Kidney epithelial cell (primary cell): ENCODE measurements around the gene POU4F2. TPM values are rescaled to one million over a fixed set of nuclear protein-coding genes. Genes with fewer than 3 reads are reported as not detected.
A peak's percentile ranks its signal among the peaks of the same experiment; 100 is the strongest.

ENCODE experiments used
- DNase-seq: peaks from one replicate; pipeline ENCODE4 v3.0.0-alpha.2; 2010; ENCODE audit warnings: low read depth
- H3K27me3 ChIP-seq: 2 replicates; pipeline ENCODE4 v1.6.0; 2011; ENCODE audit warnings: low read length; ENCODE audit not compliant: control insufficient read depth, insufficient read depth
- H3K36me3 ChIP-seq: 2 replicates; pipeline ENCODE4 v1.5.1; 2011; ENCODE audit warnings: low read length; ENCODE audit not compliant: control insufficient read depth, insufficient read depth
- H3K4me3 ChIP-seq: 2 replicates; pipeline ENCODE4 v1.5.1; 2011; ENCODE audit warnings: low read depth, mild to moderate bottlenecking, control low read depth, low read length
- total RNA-seq: library from RNA; depleted of rRNA; stranded (reverse); fragments of >200 nt; gene quantifications from 2 replicates; pipeline ENCODE4 v1.2.3, GENCODE V29; 2015
- TF ChIP-seq, protein P1 (sequence below): IDR thresholded peaks from 2 replicates; pipeline ENCODE4 v1.5.1; 2011; ENCODE audit warnings: mild to moderate bottlenecking, moderate library complexity, low read length, control low read depth, inconsistent platforms; ENCODE audit not compliant: insufficient read depth, poor library complexity, severe bottlenecking

POU4F2 gene
- total RNA-seq, 1 donor from 2014 or later, result not detected

- DNase-seq, result no peak
- TF ChIP-seq, protein P1, sequence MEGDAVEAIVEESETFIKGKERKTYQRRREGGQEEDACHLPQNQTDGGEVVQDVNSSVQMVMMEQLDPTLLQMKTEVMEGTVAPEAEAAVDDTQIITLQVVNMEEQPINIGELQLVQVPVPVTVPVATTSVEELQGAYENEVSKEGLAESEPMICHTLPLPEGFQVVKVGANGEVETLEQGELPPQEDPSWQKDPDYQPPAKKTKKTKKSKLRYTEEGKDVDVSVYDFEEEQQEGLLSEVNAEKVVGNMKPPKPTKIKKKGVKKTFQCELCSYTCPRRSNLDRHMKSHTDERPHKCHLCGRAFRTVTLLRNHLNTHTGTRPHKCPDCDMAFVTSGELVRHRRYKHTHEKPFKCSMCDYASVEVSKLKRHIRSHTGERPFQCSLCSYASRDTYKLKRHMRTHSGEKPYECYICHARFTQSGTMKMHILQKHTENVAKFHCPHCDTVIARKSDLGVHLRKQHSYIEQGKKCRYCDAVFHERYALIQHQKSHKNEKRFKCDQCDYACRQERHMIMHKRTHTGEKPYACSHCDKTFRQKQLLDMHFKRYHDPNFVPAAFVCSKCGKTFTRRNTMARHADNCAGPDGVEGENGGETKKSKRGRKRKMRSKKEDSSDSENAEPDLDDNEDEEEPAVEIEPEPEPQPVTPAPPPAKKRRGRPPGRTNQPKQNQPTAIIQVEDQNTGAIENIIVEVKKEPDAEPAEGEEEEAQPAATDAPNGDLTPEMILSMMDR, result no peak
- Histone ChIP-seq H3K4me3 (no peak overlapping the region), H3K36me3 (no peaks in the 10 kb centered on the region), H3K27me3 (peaks cover 56% of the 10 kb centered on the region)
These were observed 1.9 kb downstream of the POU4F2 start for GRCh38 chr4:146640465-146641061.

- TF ChIP-seq, protein P1, result no peak
- H3K27me3 ChIP-seq, result peaks cover 58% of the 10 kb centered on the region
- H3K4me3 ChIP-seq, result no peak overlapping the region
- DNase-seq, result no peak
- no peaks in the 10 kb centered on the region for H3K36me3 ChIP-seq
These were observed 3.1 kb downstream of the POU4F2 start for GRCh38 chr4:146641762-146642161.

GRCh38 chr4:146643812-146644401, 5.2 kb downstream of the POU4F2 start:
- H3K4me3 ChIP-seq, result no peak overlapping the region
- H3K36me3 ChIP-seq, result no peaks in the 10 kb centered on the region
- TF ChIP-seq, protein P1, result no peak
- DNase-seq, result peak; percentile 12
- H3K27me3 ChIP-seq, result peaks cover 56% of the 10 kb centered on the region

DNA sequence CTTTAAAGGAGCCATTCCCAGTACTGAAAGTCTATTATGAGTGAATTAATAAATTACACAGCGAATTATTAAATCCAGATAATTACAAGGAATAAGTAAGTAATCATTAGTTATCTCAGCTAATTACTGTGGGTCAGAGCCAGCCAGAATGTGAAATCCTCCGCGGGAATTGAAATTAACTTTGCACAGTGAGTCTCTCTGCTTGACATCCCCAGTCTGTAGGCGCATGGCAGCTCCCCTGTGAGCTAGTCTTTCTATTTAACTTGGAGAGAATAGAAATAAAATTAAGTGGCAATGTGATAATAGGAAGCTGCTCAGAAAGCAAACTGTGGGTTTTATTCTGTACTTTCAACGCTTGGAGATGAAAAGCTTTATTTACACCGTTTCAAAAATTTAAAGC, 7.2 kb downstream of the POU4F2 start:
- peaks cover 54% of the 10 kb centered on the region for H3K27me3 ChIP-seq
- H3K4me3 ChIP-seq, result no peak overlapping the region
- TF ChIP-seq, protein P1, result no peak
- DNase-seq, result no peak
- H3K36me3 ChIP-seq, result no peaks in the 10 kb centered on the region

GRCh38 chr4:146646593-146647325, 8.1 kb downstream of the POU4F2 start:
- TF ChIP-seq, protein P1, result no peak
- no peak for DNase-seq
- Histone ChIP-seq H3K27me3 (peaks cover 51% of the 10 kb centered on the region), H3K4me3 (no peak overlapping the region), H3K36me3 (no peaks in the 10 kb centered on the region)
